Measurements from ENCODE around the gene PDXK.

Gene PDXK

GRCh38 chr21:43783098-43783700, 64.3 kb downstream of the PDXK start:
- DNase-seq = no peak

GRCh38 chr21:43785134-43785533, 66.2 kb downstream of the PDXK start:
- no peak for DNase-seq

GRCh38 chr21:43786300-43786806, 67.4 kb downstream of the PDXK start:
- no peak for DNase-seq

- no peak for DNase-seq
These were observed 68.0 kb downstream of the PDXK start for GRCh38 chr21:43786807-43787440.

- peak; percentile 91 for DNase-seq
These were observed 70.5 kb downstream of the PDXK start, which contains the start of gene RRP1 for GRCh38 chr21:43789276-43790009. Gene RRP1 (plus strand): TSS chr21:43789577. CDS start chr21:43789630, 53 bp downstream.

- no peak for DNase-seq
These were observed 71.1 kb downstream of the PDXK start for GRCh38 chr21:43790010-43790524.

GRCh38 chr21:43792406-43792805, 73.5 kb downstream of the PDXK start:
- no peak for DNase-seq

GRCh38 chr21:43793243-43793642, 74.3 kb downstream of the PDXK start:
- DNase-seq = no peak

- DNase-seq = no peak
These were observed 75.4 kb downstream of the PDXK start for GRCh38 chr21:43794311-43794710.

- no peak for DNase-seq
These were observed 75.9 kb downstream of the PDXK start for GRCh38 chr21:43794857-43795256.

- no peak for DNase-seq
These were observed 78.5 kb downstream of the PDXK start for GRCh38 chr21:43797415-43797814.

- no peak for DNase-seq
These were observed 79.2 kb downstream of the PDXK start for GRCh38 chr21:43797925-43798715.

GRCh38 chr21:43799301-43799840, 80.4 kb downstream of the PDXK start:
- no peak for DNase-seq

GRCh38 chr21:43800124-43800523, 81.2 kb downstream of the PDXK start:
- DNase-seq = no peak

- no peak for DNase-seq
These were observed 81.6 kb downstream of the PDXK start for GRCh38 chr21:43800566-43800965.

GRCh38 chr21:43801006-43801783, 82.3 kb downstream of the PDXK start:
- no peak for DNase-seq

- DNase-seq = no peak
These were observed 83.9 kb downstream of the PDXK start for GRCh38 chr21:43802713-43803313.

- no peak for DNase-seq
These were observed 84.8 kb downstream of the PDXK start for GRCh38 chr21:43803558-43804300.

GRCh38 chr21:43805275-43805800, 86.4 kb downstream of the PDXK start:
- DNase-seq = peak; percentile 82

- no peak for DNase-seq
These were observed 87.2 kb downstream of the PDXK start for GRCh38 chr21:43806017-43806710.
